ENCODE results near the gene PYURF.

Gene PYURF

DNA sequence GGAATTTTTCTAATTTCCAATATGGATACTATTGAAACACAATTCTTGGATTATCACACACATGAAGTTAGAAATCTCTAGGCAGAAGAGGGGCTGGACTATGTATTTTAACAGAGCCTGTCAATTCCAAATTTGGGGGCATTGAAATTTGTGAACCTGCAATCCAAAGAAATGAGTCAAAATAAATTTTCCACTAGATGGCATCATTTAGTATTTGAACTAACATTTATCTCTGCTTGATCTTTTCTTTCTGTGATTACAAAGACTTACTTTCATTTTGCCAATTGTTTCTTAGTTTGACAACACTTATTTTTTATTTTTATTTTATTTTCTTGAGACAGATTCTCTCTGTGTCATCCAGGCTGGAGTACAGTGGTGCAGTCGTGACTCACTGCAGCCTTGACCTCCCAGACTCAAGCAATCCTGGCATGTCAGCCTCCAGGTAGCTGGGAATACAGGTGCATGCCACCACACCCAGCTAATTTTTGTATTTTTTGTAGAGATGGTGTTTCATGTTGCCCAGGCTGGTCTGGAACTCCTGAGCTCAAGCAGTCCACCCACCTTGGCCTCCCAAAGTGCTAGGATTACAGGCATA lies 2.7 kb upstream of the PYURF start:
- no peak for DNase-seq (ENCODE audit: low read depth)
- in situ Hi-C loops (cut with HindIII; ENCODE audit: low sequenced_read_pairs) = no loop called here
- no peak overlapping the region for H3K4me3 ChIP-seq (ENCODE audit: low read depth, low read length)
- TF ChIP-seq, protein P1, sequence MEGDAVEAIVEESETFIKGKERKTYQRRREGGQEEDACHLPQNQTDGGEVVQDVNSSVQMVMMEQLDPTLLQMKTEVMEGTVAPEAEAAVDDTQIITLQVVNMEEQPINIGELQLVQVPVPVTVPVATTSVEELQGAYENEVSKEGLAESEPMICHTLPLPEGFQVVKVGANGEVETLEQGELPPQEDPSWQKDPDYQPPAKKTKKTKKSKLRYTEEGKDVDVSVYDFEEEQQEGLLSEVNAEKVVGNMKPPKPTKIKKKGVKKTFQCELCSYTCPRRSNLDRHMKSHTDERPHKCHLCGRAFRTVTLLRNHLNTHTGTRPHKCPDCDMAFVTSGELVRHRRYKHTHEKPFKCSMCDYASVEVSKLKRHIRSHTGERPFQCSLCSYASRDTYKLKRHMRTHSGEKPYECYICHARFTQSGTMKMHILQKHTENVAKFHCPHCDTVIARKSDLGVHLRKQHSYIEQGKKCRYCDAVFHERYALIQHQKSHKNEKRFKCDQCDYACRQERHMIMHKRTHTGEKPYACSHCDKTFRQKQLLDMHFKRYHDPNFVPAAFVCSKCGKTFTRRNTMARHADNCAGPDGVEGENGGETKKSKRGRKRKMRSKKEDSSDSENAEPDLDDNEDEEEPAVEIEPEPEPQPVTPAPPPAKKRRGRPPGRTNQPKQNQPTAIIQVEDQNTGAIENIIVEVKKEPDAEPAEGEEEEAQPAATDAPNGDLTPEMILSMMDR (IDR thresholded peaks at IDR 0.05; ENCODE audit: low read depth, low read length, missing control alignments) = no peak

DNA sequence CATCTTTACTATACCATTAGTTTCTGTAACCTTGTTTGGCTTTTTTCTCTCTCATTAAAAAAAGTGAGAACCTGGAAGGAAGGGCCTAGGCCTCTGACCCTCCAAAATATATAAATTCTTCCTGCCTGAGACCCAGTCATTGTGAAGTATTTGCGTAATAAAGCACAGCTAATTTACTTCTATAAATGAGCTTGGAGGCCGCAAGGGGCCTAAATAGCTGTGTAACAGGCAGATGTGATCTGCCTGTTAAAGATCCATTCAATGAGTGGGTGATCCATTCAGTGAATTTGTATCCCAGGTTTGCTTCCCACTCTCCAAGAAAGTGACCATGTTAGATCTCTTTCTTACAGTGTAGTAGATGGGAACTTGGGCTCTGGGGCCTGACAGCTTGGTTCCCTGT lies 595 bp upstream of the PYURF start:
- in situ Hi-C loops (cut with HindIII; ENCODE audit: low sequenced_read_pairs) = loop anchor here (25.0 kb wide), 2 partner anchors 162 to 487 kb away; no protein-coding TSS in a partner anchor
- TF ChIP-seq, protein P1 (IDR thresholded peaks at IDR 0.05; ENCODE audit: low read depth, low read length, missing control alignments) = peak; percentile 4
- DNase-seq (ENCODE audit: low read depth) = no peak
- H3K4me3 ChIP-seq (ENCODE audit: low read depth, low read length) = peak overlapping the region; percentile 66

DNA sequence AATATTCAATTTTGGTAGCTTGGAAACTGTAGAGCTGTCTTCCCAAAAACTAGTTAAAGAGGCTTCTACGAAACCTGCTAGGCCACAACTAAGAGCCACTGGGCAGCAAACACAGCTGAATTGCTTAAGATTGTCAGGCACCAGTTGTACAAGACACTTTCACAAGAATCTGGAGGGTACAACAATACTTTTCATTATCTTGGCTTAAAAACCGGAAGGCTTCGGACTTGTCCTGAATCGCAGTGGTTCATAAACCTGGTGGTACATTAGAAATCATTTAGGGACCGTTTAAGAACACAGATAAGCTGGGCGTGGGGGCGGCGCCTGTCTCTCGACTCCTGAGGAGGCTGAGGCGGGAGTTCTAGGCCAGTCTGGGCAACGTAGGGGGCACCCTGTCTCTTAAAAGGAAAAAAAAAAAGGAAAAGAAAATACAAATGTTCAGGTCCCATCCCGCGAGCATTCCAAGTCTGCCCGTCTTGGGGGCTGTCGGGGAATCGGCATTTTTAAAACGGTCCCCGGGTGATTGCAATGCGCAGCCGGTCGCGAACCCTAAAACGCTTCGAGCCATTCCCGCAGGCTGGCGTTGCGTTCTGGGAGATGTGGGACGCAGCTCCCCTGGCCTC lies 763 bp downstream of the PYURF start:
- in situ Hi-C loops (cut with HindIII; ENCODE audit: low sequenced_read_pairs) = loop anchor here (25.0 kb wide), 2 partner anchors 161 to 486 kb away; no protein-coding TSS in a partner anchor
- H3K4me3 ChIP-seq (ENCODE audit: low read depth, low read length) = peak overlapping the region; percentile 66
- TF ChIP-seq, protein P1 (IDR thresholded peaks at IDR 0.05; ENCODE audit: low read depth, low read length, missing control alignments) = no peak
- no peak for DNase-seq (ENCODE audit: low read depth)

DNA sequence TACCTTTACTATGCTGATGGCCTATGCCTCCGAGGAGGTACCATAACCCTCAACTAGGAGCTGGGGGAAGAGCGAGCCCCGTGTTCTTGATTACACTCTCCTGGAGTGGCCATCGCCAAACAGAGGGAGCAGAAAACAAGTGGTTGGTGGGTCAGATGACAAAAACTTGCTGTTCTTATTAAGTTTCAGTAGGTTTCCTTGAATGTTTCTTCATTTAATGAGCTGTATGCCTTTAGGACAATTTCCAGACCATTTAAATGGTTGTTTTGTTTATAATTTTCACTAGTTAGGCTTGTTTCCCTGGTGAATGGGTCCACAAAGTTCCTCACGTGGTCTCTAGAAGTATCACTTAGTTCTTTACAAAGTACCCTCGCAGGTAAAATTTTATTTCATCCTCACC lies 4.7 kb downstream of the PYURF start:
- no peak overlapping the region for H3K4me3 ChIP-seq (ENCODE audit: low read depth, low read length)
- in situ Hi-C loops (cut with HindIII; ENCODE audit: low sequenced_read_pairs) = loop anchor here (25.0 kb wide), 2 partner anchors 157 to 482 kb away; no protein-coding TSS in a partner anchor
- TF ChIP-seq, protein P1 (IDR thresholded peaks at IDR 0.05; ENCODE audit: low read depth, low read length, missing control alignments) = no peak
- DNase-seq (ENCODE audit: low read depth) = no peak

DNA sequence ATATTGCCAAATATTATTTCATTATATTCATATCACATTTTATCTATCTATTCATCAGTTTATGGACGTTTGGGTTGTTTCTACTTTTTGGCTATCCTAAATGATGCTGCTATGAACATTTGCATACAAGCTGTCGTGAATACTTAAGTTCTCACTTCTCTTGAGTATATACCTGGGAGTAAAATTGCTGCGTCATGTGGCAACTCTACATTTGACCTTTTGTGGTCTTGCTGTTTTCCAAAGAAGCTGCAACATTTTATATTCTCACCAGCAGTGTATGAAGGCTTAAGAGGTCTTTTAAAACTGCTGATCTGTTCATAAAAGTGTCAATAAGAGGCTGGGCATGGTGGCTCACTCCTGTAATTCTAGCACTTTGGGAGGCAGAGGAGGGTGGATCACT lies 5.8 kb downstream of the PYURF start:
- TF ChIP-seq, protein P1 (IDR thresholded peaks at IDR 0.05; ENCODE audit: low read depth, low read length, missing control alignments) = no peak
- in situ Hi-C loops (cut with HindIII; ENCODE audit: low sequenced_read_pairs) = loop anchor here (25.0 kb wide), 2 partner anchors 156 to 481 kb away; no protein-coding TSS in a partner anchor
- no peak for DNase-seq (ENCODE audit: low read depth)
- H3K4me3 ChIP-seq (ENCODE audit: low read depth, low read length) = no peak overlapping the region

DNA sequence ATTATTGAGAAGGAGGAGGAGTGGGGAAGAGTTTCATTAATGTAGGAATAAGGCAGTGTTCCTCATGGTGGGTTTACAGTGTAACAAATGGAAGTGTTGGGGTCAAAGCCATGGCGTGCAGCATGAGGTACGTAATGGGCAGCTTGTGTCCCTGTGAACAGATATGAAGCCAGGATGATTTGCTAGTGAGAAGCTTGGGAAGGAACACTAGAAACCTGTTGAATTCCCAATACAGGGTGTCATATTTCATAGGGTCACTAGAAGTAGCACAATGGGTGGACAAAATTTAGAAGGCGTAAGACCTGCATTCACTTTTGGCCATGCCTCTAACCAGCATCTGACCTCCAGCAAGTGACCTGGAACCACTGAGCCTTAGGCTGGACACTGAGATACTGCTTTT lies 6.8 kb downstream of the PYURF start:
- no peak overlapping the region for H3K4me3 ChIP-seq (ENCODE audit: low read depth, low read length)
- DNase-seq (ENCODE audit: low read depth) = no peak
- in situ Hi-C loops (cut with HindIII; ENCODE audit: low sequenced_read_pairs) = loop anchor here (25.0 kb wide), 2 partner anchors 154 to 479 kb away; no protein-coding TSS in a partner anchor
- TF ChIP-seq, protein P1 (IDR thresholded peaks at IDR 0.05; ENCODE audit: low read depth, low read length, missing control alignments) = no peak
